ENCODE data around the gene RBM33.

RBM33 gene

DNA sequence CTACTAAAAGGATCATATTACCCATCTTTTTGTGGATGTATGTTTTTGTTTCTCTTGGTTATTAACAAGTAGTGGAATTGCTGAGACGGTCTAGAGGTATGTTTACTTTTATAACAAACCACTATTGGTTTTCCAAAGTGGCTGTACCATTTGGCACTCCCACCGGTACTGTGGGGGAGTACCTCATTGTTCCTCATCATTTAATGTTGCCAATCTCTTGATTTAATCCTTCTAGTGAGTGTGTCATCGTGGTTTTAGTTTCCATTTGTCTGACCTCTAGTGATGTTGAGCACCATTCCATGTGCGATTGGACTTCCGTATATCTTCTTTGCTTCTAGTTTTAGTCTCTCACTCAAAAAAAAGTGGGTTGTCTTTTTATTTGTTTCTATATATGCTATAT, 50.4 kb downstream of the RBM33 start:
- DNase-seq (ENCODE audit: low read depth) = no peak

DNA sequence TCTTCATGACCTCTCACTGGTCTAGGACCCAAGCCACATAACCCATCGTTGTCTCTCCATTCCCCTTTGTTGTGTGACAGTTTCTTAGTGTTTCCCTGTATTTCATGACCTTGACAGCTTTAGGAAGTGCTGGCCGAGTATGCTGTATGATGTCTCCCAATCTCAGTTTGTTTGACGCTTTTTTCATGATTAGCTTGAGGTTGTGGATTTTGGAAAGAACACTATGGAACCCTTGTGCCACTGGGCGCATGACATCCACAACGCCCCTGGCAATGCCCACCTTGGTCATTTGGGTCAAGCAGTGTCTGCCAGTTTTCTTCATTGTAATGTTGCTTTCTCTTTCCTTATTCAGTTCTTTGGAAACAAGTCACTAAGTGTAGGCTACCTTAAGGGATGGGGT, 52.3 kb downstream of the RBM33 start:
- DNase-seq (ENCODE audit: low read depth) = no peak

DNA sequence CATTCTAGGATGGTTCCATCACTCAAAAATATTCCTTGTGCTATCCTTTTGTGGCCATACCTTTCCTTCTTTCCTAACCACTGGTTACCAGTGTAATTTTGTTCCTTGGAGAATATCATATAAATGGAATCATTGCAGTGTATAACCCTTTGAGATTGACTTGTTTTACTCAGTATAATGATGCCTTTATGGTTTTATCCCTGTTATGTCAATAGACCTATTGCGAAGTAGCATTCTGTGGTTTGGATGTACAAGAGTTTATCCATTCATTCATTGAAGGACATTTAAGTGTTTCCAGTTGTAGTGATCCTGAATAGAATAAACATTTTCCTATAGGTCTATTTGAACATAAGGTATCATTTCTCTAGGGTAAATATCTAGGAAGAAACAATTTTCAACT, 54.2 kb downstream of the RBM33 start:
- no peak for DNase-seq (ENCODE audit: low read depth)

DNA sequence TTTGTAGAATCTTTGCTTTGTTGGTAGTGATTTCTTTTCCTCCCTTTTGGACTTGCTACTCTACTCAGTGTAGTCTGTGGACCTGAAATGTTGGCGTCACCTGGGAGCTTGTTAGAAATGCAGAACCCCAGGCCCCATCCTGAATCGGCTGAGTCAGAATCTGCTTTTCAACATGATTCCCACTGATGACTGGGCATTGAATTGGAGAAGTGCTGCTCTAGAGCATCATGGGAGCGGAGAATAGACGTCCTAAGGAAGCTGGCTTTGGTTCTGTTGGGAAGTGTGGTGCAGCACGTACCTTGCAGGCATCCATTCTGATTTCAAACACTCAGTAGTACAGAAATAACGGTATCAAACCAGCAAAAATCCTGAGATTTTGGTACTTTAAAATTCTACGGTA, 54.7 kb downstream of the RBM33 start:
- no peak for DNase-seq (ENCODE audit: low read depth)

DNA sequence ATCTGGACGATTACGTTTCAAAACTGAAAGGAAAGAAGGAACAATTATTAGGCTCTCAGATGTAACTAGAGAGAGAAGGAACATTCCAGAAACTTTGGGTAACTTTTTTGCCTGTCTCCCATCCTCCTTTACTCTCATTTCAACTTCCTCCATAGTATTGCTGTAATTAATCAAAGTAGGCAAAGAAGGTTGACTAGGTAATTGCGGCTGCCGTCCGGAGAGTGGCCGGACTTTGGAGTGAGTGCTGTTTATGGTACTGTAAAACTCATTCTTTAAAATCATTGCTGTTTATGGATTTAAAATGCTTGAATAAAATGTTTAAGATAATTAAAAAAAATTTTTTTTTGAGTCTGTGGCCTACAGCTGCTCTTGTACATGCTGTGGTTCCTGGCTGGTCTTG, 56.4 kb downstream of the RBM33 start:
- no peak for DNase-seq (ENCODE audit: low read depth)

DNA sequence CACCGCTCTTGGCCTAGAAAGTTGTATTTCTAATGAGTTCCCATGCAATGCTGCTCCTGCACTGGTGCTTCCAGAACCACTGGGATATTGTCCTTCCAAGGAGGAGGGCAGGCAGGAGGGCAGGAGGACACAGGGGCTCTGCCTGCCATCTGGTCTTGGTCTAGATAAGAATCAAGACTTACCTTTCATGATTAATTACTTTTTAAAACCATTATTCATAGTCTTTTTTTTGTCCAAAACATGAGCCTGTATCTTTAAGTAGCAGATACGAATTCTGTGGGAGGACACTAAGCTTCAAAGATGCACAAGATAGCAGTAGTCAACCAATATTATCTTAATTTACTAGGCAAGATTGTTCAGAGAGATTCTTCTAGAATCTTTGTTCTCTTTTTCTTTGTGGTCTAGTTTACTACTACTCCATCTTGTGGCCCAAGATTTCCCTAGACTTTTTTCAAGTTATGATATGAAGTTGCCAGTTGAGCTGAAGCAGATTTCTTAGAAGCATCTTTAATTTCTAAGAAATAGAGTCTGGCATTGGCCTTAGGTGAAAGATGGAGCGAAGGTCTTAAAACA, 57.6 kb downstream of the RBM33 start:
- no peak for DNase-seq (ENCODE audit: low read depth)

DNA sequence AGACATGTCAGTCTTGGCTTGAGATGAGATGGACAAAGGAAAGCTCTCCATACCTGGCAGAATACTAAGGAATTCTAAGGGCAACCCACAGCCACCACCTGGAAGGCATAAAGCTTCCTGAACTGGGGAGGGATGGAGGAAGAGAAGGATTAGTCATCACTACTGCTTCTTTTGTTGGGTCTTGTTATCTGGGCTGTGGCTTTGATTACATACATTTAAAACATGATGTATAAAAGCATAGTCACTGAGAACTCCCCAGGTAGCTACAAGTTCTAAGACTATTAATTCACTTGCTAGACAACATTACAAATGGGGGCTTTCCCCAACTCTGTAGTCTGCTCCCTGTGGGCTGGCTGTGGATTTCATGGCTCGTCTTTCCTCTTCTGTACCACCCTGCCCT, 58.2 kb downstream of the RBM33 start:
- DNase-seq (ENCODE audit: low read depth) = no peak

DNA sequence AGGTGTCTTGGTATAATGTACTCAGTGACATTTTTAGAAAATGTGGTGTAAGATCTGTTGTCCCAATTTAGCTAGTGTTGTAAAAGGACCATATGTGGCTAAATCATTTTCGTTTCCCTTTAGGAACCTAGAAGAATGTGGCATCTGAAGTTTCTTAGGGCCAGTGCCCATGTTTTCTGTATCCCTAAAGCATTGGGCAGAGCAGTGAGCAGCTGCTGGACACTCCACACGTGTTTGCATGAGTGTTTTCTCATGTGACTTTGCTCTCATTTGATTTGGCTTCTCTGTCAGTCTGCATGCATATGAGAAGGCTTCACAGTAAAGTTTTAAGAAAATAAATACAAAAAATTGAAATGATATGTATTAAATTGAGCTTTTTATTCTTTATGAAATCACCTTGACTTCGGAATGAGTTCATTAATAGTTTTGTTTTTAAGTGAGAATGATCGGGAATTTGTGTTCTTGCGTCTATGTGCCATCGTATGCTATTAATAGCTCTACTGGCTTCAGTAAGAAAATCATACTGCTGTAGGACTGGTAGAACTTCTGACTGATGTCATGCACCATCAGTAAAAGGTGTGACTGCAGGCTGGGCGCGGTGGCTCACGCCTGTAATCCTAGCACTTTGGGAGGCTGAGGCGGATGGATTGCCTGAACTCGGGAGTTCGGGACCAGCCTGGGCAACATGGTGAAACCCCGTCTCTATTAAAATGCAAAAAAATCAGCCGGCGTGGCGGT, 61.3 kb downstream of the RBM33 start:
- DNase-seq (ENCODE audit: low read depth) = no peak

DNA sequence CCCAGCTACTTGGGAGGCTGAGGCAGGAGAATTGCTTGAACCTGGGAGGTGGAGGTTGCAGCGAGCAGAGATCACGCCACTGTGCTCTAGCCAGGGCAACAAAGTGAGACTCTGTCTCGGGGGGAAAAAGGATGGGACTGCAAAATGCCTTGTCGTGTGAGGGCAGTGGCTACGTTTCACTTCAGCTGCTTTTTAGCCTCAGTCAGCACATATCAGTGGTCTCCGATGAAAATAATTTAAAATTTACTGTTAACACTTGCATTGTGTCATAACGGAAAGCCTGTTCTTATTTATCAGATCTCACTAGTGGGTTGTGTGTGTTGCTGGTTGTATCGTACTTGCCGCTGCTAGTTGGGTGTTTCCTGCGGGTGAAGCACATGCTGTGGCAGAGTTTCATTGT, 61.9 kb downstream of the RBM33 start:
- no peak for DNase-seq (ENCODE audit: low read depth)

DNA sequence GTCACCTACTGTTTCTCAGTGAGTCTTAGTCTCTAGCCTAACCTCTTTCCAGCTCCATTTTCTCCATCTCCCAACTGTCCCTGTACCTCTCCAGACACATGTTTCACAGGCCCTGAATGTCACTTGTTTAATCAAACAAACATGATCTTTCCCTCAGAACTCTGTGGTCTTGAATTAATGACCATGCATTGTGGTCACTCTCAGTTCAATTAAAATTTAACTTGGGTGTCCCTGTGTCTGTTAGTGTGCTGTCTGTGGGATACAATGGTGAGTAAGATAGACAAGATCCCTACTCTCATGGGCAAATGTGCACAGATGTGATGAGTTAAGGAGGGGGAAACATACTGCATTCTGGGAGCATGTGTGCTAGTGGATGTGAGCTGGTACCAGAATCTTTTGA, 65.0 kb downstream of the RBM33 start:
- no peak for DNase-seq (ENCODE audit: low read depth)

DNA sequence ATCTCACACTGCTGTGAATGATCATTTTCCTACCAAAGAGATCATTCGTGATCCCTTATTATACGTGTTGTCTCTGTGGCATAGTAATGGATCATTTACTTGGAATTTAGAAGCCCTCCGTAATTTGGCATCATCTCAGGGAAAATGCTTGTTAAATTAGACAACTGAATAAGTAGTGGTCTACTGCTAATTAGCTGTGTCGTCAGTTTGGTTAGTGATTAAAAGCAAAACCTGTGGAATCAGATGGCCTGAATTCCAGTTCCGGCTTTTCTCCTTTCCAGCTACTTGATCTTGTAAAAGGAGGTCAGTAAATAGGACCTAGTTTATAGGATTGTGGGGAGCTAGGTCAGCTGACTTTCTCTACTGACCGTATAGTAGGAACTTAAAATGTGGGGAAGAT, 65.6 kb downstream of the RBM33 start:
- DNase-seq (ENCODE audit: low read depth) = no peak

DNA sequence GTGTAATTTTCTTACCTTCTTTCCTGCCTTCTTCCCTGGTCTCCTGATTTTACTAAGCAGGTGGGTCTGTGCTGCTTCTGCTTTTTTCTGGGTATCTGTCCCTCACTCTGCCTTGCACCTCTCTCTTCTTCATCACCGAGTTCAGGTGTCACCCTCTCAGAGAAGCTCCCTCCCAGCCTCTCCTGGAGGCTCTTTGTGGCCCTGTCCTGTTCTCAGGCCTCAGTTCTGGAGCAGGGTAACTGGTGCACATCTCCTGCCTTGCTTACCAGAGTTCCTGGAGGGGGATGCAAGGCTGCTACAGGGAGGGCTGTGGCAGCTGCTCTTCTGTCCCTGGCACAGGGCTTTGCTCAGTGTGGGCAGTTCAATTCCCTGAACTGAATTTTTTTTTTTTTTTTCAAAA, 66.1 kb downstream of the RBM33 start:
- DNase-seq (ENCODE audit: low read depth) = no peak

DNA sequence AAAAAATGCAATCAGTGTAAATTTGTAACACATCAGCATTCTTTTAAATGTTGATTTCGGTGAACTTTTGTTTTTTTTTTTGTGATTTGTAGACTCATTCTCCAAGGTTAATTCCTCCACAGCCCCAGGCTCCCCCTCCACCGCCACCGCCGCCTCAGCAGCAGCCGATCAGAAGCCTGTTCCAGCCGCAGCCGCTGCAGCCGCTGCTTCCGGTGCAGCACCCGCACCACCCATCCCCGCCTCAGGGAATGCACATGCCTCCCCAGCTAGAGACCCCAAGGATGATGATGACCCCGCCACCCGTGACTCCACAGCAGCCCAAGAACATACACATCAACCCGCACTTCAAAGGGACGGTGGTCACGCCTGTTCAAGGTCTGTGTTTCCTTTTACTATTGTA, 66.6 kb downstream of the RBM33 start:
- DNase-seq (ENCODE audit: low read depth) = no peak

DNA sequence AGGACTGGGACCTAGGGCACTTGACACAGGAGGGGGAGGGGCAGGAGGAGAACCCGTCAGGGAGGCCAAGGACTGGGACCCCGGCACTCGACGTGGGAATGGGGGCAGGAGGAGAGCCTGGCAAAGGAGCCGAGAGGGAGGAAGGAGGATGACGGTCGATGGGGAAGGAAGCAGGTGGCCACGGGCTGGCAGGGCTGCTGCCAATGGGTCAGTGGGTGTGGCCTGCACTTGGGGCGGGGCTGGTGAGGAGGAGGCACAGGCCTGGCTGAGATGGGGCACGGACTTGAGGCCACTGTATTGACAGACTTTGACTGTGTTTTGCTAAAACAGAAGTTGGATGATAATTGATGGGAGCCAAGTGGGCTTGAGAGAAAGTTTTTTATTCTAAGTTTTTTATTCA, 68.9 kb downstream of the RBM33 start:
- no peak for DNase-seq (ENCODE audit: low read depth)

DNA sequence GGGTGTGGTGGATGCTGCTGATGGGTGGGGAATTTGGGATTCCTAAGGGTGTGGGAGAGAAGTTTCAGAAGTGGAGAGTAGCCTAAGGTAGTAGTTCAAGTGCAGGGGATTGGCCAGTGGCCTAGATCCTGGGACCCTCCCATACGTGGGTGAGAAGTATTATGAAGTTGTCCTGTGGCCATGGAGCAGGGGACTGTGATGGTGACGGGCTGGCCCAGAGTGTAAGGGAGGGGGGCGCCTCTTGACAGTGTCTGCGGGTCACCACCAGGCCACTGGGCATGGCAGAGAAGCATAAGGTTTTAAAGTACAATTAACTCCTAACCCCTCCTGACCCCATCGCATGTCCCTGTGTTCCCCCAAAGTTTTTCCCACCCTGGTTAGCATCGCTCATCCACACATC, 70.2 kb downstream of the RBM33 start:
- no peak for DNase-seq (ENCODE audit: low read depth)

DNA sequence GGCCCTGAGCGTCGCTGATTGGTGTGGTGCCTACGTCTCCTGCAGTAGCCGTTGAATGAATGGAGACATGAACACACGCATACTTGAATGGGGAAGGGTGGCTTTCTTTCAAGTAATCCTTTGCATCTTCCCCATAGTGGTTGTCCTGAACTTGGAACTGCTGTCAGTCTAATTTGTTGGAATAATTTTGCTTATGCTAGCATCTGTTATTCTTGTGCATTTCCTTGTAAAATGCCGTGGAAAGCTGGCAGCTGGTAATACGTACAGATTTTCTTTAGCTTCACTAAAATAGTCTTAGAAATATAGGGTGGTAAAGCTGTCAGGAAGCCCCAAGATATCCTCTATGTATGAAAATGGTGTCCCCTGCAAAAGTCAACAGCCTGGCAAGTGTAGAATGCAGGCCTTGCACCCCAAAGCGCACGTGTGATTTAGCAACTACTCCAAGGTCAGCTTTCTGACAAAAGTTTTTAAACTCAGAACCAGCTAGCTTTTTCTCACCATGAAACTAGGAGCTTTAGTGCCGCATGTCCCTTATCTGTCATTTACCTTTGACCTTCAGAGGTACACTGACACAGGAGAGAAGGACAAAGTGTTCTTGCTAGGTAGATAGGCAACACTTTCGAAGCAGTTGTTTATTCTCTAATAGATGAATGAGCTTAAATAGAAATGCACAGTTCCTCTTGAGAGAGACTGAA, 70.8 kb downstream of the RBM33 start:
- DNase-seq (ENCODE audit: low read depth) = no peak

DNA sequence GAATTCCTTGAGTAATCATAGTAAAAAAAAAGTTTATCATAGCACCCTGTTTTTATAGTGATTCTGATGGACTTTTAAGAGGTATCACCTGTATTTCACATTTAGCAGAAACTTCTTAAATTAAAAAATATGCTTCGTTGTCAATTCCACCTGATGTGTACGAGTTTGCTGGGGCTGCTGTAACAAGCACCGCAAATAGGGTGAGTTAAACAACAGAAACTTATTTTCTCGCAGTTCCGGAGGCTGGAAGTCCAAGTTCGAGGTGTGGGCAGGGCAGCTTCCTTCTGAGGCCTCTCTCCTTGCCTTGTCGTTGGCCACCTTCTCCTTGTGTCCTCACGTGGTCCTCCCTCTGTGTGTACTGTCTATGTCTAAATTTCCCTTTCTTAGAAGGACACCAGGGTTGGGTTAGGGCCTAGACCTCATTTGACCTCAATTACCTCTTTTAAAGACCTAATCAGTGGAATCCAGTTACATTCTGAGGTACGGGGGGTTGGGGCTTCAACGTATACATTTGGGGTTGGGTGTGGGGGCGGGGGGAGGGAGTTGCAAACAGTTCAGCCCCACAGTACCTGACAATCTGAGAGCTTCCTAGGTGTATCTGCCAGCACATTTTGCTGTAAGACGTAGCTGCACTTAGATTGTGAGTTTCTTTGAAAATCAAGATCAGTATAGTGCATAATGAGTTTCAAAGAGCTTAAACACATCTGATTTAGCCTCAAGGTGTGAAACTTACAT, 72.7 kb downstream of the RBM33 start:
- no peak for DNase-seq (ENCODE audit: low read depth)

DNA sequence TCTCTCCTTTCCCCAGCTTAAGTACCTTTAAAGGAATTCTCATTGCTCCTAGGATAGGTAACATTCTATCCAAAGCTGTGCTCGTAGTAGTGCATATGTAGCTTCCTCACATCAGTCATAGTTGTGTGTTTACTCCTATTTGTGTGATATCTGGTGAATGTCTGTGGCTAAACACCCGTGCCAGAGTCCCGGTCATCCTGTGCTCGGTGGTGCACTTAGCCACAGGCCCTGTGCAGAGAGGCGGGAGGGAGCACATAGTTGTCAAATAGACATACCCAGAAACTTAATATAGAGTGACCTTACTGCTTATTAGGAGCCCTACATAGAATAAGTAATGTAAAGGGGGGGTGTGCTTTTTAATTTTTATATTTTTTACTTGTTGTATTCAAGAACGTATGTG, 76.6 kb downstream of the RBM33 start:
- DNase-seq (ENCODE audit: low read depth) = no peak

DNA sequence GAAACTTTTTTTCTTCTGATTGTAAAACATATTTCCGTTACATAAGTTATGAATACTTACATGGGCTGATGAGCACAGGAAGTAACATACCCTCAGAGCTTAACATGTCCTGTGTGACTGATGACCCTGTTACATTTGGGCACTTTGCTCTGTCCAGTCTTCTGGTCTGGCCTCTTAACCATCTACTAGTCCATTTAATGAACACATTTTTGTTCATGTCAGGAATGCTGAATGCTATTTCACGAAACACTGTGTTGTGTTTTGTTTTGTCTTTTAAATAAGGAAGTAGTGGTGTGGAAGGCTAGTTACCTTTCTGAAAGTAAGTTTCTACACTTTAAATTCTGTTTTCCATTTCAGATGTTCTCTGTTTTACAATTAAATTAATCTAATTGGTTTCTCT, 77.7 kb downstream of the RBM33 start:
- DNase-seq (ENCODE audit: low read depth) = no peak

DNA sequence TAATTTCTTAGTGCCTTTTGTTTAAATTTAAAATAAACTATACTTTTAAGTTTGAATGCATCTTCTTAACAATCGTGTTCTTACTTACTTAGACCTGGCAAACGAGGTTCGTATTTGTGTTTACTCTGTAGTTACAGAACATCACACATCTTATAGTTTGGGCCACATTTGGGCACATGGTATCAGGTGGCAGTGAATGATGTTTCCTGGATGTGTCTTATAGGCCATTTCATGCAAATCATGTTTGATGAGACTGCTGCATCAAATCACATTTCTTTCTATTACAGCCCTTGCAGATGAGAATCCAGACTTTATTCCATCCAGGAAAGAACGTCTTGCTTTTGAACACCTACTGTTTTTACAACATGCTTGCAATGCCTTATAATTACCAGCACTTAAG, 78.5 kb downstream of the RBM33 start:
- DNase-seq (ENCODE audit: low read depth) = no peak

DNA sequence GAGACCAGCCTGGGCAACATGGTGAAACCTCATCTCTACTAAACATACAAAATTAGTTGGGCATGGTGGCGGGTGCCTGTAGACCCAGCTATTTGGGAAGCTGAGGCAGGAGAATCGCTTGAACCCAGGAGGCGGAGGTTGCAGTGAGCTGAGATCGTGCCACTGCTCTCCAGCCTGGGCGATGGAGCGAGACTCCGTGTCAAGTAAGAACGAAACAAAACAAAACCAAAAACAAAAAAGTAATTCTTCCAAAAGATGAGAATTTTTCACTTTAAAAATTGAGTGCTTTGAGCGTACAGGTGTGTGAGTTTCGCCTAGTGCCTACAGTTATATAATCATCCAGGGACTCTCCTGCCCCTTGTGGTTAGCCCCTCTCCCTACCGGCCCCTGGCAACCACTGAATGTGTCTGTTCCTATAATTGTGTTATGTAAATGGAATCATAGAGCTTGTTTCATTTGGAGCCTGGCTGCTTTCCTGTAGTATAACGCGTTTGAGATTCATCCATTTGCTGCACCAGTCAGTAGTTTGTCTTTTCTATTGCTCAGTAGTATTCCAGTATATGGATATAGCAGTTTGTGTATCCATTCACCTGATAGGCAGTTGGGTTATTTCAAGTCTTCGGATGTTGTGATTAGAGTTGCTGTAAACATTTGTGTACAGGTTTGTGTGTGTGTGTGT, 80.0 kb downstream of the RBM33 start:
- DNase-seq (ENCODE audit: low read depth) = no peak

DNA sequence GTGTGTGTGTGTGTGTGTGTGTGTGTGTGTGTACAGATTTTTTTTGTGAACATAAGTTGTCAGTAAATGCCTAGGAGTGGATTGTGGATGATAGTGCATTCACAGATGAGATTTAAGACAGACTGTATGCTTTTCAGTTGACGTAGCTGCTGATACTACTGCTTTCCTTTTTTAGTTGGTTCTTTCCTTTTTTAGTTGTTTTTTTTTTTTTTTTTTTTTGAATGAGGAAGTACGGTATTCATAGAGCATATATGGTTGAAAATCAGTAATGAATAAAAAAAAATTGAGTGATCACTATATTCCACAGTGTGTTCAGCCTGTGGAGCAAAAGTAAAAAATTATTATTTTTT, 80.5 kb downstream of the RBM33 start:
- DNase-seq (ENCODE audit: low read depth) = no peak

DNA sequence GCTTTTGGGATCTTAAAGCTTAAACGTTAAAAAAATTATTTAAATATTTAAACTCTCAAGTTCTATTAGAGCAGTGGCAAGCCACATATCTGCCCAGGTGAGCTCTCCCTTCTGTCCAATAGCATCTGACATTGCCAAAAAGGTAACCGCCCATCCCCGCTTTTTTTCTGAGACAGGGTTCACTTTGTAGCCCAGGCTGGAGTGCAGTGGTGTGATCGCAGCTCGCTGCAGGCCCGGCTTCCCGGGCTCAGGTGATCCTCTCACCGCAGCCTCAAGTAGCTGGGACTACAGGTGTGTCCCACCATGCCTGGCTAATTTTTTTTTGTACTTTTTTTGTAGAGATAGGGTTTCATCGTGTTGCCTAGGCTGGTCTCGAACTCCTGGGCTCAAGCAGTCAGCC, 83.2 kb downstream of the RBM33 start:
- DNase-seq (ENCODE audit: low read depth) = no peak
